DMS79 (cell line): ENCODE data around the gene AXIN1.
"Not testable (repeated sequence)": the region's sequence is repeated elsewhere in the genome, so short reads cannot be mapped to it uniquely, and the experiment has no call there.

ENCODE experiments used
- DNase-seq: peaks from one replicate; lab custom pipeline; 2025; lab: John Stamatoyannopoulos, UW

The AXIN1 gene

DNA sequence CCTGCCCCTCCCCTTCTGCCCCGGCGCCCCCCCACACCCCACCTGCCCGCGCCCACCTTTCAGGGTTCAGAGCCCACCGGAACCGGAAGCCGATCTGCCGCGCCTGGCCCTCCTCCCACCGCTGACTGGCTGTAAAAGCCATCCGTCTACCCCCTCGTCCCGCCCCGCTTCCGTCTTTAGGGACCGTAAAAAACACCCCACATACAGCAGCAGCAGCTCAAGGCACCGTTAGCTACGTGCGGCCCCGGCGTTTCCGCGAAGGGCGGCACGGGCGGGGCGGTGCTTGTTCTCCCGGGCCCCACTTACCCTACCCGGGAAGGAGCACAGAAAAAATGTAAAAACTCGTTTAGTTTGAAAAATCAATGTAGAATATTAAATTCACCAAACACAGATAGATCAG, 17.9 kb upstream of the AXIN1 start, which contains the start of gene MRPL28:
TSS of gene MRPL28 (minus strand) at position 96 of the 400 bp plus-strand sequence. CDS start 320 bp downstream, outside the sequence.
- peak; percentile 86 for DNase-seq

DNA sequence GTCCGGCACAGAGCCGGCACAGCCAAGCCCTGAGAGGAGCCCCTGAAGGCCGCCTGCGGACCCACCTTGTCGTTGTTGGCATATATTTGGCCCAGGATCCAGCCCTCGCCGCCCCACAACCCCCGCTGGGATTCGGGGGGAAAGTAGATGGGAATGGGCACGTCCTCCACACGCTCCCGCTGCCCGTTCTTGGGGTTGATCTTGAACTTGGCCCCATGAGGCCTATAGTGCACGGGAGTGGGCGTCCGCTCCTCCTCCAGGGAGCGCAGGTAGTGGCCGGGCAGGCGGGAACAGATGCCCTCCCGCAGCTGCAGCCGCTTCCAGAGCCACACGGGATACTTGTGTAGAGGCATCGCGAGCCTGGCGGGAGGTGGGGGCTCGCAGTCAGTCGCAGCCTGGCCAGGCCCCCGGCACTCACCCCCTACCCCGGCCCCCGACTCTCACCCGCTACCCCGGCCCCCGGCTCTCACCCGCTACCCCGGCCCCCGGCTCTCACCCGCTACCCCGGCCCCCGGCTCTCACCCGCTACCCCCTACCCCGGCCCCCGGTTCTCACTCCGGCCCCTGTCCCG, 17.4 kb upstream of the AXIN1 start:
- DNase-seq: no peak

DNA sequence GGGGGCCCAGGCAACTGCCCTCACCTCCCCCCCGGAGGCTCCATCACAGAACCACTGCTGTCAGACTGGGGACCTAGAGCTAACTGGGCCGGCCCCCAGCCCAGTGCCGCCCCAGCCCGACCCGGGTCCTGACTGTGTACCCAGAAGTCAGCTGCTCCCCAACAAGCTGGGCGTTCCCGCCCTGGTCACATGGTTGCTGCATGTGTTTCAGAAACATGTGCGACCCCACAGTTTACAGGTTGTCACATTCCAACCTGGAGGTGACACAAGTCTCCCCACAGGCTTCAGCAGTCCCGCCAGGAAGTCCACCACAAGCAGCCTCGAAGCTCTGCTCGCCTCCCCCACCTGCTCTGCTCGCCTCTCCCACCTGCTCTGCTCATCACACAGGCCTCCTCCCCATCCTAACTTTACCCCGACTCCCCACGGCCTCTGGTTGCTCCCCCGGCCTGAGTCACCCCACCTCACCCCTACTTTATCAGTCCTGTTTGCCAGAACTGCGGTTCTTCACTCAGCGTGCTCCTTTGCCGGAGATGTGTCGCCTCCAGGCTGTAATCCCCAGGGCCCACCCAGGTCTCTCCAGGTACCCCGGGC, 16.8 kb upstream of the AXIN1 start:
- no peak for DNase-seq

- no peak for DNase-seq
These were observed 16.1 kb upstream of the AXIN1 start for GRCh38 chr16:368388-369158.

DNA sequence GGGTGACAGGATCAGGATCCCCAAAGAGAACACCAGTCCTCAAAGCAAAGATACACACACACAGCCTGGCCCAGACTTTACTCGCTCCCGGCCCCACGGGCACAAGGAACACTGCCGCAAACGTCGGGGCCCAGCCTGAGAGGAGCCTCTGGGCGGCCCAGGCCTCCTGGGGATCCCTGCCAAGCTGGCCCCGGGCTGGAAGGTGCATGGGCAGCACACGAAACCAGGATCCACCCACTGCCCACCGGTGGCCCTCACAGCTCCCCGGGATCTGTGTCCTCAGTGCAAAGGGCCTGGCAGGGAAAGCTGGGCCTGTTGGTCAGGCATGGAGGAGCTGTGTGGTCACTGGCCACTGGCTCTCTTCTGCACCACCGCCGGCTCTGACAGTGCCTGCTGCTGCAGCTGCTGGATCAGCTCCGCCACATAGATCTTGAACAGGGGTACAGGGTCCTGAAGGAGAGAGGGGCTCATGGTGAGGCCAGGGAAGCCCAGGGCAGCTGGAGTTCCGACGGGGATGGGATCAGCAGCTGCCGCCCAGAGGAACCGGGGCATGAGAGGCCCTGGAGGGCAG, 14.9 kb upstream of the AXIN1 start:
- no peak for DNase-seq

DNA sequence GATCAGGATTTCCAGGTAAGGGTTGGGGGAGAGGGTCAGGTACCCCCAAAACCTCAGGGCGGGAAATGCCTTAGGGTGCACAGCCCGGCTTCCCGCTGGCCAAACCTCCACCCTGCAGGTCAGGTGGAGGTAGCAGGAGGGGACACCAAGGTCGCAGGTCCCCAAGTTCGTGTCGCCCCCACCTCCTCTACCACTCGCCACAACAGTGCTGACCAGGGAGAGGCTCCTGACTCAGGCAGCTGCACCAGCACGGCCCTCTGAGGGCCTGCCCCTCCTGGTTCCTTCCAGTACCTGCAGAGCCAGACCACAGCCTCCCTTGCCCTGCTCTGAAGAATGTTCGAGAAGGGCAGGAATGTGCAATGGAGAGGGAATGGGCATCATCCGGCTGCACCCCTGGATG, 14.0 kb upstream of the AXIN1 start:
- DNase-seq: no peak

- DNase-seq: no peak
These were observed 12.3 kb upstream of the AXIN1 start for GRCh38 chr16:364595-365491.

GRCh38 chr16:363766-364490, 11.4 kb upstream of the AXIN1 start:
- DNase-seq: no peak

DNA sequence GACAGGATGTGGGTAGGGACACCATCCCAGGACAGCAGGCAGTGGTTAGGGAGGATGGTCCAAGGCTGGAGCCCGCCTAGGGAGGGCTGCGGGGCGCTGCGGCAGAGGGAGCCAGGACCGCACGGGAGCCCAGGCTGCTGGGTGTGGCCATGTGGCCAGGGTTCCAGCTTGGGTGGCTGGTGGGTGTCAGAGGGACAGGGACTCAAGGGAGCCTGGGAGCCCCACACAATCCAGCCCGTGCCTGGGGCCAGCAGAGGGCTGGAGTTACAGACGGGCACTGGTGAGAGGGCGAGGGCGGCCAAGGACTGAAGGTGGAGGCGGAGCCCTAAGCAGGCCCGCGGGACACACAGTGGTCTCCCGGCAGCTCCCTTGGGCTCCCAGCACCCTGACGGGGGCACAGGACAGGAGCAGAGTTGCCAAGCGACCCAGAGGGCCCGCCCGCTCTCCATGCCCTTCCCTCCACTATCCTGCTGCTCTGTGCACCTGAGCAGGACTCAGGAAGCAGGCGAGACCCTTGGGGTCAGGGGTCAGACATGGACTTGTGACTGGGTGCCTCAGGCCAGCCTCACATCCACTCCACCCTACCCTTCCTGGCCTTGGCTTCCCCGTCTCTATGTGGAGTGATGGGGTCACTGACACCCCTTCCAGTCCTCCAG, 10.7 kb upstream of the AXIN1 start:
- no peak for DNase-seq

DNA sequence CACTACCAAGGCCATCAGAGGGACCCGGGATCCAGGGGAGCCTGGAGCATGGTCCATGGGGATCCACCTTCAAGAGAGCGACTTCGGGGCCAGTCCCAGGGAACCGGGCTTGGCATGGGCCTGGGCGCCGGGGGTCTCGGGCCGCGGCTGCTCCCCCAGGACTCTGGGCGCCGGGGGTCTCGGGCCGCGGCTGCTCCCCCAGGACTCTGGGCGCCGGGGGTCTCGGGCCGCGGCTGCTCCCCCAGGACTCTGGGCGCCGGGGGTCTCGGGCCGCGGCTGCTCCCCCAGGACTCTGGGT, 10.1 kb upstream of the AXIN1 start:
- DNase-seq: not testable (repeated sequence)

DNA sequence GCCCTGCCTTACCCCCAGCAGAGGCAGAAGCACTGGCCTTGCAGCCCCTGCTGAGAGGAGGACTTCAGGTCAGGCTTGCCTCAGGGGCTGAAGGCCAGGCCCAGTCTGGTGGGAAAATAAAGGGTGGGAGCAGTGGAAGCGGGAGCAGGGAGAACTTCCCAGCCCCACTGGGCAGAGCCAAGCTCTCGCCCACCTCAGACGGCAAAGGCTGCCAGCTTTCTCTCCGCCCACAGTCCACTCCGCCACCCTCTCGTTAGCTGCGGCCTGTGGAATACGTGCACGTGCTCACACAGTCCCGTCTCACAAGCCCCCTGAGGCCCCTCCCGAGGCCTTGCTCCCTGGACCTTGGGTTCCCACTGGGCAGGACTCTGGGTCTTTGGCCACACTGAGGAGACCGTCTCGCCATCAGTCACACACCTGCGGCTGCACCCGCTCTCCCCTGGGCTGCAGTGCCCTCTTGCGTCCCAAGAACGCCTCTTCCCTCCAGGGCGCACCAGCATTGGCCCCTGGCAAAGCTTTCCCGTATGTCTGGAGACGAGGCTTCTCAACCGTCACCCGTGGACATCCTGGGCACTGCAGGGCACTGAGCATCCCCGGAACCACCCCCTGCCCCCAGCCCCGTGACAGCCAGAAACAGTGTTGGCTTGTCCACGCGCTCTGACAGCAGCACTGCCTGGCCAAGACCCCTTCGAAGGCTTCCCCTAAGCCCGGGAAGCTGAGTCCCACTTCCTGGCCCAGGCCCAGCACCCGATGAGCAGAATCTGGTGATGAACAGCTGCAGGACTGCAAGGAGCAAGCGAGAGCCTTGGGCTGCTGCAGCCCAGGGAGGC, 9.6 kb upstream of the AXIN1 start:
- peak; percentile 16 for DNase-seq

- no peak for DNase-seq
These were observed 8.9 kb upstream of the AXIN1 start for GRCh38 chr16:361341-361871.

DNA sequence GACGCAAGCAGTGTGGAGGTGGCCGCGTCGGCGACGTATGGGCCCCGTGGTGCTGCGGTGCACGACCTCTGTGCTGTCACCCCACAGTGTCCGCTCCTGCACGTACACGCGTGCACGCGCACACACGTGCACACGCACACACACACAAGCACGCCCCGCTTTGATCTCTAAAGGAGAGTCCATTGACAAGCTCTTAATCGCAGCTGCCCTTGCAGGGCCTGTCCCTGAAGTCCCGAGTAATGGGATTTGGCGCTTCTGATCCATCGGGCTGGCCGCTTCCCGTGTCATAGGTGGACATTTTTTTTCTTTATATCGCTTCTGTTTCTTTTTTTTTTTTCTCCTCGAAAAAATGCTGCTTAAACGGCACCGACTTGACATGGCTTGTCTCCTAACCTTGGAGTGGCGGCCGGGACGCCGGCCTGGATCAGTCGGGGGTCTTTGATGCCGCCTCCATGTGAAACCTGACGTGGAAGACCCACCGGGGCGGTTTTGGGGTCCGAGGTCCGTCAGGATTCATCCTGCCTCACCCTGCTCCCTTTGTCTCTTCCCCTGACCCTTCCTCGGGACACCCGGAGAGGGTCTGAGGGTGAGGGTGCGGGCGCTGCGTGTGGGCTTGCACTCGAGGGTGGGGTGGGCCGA, 8.3 kb upstream of the AXIN1 start:
- no peak for DNase-seq

DNA sequence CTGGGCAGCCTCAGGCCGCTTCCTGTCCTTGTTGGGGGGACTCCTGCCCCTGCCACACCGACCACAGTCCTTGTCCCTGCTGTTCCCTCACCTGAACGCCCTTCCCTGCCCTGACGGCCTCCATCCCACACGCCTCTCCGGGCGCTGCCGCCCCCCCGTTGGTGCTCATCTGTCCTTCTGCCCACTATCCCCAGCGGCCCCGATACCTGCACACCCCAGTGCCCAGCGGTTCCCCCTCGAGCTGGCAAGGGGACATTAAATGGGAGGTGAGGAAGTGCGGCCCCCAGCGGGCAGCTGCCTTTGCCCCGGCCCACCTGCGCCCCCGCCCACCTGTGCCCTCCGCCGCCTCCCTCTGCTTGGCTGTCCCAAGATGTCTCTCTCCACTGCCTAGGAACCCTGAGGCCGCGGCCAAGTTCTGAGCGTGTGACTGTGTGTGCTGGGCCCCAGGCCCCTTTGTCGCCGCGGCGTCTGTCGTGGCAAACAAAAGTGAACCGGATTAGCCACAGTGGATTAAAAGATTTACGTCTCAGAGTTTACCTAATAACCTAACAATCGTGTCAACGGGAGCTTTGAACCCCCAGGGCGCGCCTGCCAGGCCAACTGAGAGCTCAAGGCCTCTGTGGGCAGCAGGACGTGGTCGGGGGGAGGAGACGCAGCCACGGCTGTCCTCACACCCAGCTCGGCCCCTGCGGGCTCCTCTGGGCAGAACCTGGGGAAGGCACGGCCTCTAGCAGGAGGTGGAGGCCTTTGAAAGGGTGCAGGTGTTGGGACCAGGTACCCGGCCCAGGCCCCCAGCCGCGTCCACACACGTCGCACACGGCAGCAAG, 7.6 kb upstream of the AXIN1 start:
- DNase-seq: no peak

DNA sequence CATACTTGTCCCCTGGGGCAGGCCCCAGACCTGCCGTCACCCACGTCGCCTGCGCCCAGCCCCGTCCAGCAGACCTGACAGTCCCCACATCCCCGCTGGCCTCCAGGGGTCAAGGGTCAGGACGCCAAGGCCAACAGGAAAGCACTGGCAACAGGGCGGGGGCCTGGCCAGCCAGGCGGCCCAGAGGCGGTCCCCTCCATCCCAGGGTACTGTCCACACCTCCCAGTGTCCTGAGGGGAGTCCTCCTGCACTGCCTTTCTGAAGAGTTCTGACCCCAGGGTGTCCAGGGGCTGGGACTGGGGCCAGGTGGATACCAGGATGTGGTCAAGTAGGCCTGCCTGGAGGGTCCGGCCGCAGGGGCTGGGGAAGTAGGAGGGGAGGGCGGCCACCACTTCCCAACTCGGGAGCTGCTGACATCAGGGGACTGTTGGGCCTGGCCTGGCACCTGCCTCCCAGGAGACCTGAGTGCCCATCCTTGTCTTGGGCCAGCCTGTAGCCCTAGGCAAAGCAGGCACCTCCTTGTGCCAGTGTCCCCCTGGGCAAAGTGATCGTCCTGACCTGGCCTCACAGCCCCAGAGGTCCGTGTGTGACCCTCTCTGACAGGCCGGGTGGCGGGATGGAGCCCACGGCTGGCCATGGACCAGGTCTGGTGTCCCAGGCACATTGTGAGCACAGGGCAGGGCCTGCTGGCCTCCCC, 6.7 kb upstream of the AXIN1 start:
- DNase-seq: no peak

DNA sequence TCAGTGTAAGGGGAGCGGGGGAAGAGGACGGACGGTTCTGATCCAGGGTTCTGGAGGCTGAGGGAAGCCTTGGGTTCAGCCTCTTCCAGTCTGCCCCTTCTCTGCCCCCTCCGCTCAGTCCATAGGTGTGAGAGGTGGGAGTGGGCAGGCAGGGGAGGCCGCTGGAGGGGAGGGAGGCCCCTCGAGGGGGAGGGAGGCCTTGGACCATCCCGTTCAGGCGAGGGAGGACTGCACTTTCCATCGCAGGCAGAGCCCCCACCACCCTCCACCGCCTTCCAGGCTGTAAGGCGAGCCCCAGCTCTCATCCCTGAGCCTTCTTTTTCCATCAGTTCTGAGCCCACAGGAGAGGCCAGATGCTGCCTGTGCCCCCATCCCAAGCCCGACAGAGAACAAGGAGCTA, 4.2 kb upstream of the AXIN1 start:
- DNase-seq: no peak

GRCh38 chr16:354971-355461, 2.5 kb upstream of the AXIN1 start:
- DNase-seq: no peak
